Measurements from ENCODE around the gene DYNC1I1.

DYNC1I1 gene

DNA sequence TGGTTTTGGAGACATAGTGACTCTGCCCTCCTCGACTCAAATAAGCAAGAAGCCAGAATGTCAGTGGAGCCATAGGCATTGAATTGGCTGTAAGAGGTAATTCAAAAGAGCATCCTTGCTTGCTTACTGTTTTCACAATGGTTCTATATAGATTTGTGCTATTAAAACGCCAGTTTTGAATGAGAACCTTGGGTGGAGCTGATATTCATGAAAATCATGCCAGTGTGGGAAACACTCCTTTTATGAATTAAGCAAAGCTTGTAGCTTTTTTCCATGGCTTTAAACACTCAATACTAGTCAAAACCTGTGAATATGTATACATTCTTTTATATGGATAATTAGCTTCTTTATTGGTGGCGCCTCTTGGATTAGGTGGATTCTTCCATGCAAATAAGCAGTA, 297.0 kb downstream of the DYNC1I1 start:
- TF ChIP-seq FOXP2 (optimal IDR thresholded peaks at IDR 0.05; ENCODE audit: borderline replicate concordance, extremely low read depth, extremely low read length, insufficient read depth) = no peak

DNA sequence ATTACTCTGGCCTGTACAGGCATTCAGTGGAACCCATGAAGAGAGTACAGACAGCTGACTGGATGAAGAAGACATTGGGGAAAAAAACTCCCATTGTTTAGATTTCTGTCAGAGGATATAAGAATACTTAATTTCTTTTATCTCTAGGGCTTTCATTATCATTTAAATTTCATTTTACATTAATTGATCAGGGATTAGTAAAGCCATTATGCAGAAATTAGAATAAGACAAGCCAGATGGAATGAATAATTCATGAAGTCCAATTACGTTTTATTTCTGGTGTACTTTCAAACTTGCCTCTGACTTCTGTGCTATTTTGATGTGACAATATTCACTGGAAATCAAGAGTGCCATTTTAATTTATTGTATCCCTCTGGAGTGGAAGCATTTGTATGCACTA, 302.5 kb downstream of the DYNC1I1 start:
- TF ChIP-seq SIN3A (IDR thresholded peaks at IDR 0.05; ENCODE audit: borderline replicate concordance, insufficient read depth, low read length) = no peak
- TF ChIP-seq TAF1 (IDR thresholded peaks at IDR 0.05; ENCODE audit: borderline replicate concordance, insufficient read depth, low read length) = no peak
- TF ChIP-seq, protein P1, sequence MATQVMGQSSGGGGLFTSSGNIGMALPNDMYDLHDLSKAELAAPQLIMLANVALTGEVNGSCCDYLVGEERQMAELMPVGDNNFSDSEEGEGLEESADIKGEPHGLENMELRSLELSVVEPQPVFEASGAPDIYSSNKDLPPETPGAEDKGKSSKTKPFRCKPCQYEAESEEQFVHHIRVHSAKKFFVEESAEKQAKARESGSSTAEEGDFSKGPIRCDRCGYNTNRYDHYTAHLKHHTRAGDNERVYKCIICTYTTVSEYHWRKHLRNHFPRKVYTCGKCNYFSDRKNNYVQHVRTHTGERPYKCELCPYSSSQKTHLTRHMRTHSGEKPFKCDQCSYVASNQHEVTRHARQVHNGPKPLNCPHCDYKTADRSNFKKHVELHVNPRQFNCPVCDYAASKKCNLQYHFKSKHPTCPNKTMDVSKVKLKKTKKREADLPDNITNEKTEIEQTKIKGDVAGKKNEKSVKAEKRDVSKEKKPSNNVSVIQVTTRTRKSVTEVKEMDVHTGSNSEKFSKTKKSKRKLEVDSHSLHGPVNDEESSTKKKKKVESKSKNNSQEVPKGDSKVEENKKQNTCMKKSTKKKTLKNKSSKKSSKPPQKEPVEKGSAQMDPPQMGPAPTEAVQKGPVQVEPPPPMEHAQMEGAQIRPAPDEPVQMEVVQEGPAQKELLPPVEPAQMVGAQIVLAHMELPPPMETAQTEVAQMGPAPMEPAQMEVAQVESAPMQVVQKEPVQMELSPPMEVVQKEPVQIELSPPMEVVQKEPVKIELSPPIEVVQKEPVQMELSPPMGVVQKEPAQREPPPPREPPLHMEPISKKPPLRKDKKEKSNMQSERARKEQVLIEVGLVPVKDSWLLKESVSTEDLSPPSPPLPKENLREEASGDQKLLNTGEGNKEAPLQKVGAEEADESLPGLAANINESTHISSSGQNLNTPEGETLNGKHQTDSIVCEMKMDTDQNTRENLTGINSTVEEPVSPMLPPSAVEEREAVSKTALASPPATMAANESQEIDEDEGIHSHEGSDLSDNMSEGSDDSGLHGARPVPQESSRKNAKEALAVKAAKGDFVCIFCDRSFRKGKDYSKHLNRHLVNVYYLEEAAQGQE (IDR thresholded peaks at IDR 0.05; ENCODE audit: insufficient read depth in 1 of 2, low read depth in 2 of 2, low read length in 2 of 2) = no peak
- TF ChIP-seq FOXP2 (optimal IDR thresholded peaks at IDR 0.05; ENCODE audit: borderline replicate concordance, extremely low read depth, extremely low read length, insufficient read depth) = no peak
- TF ChIP-seq POLR2AphosphoS5 (IDR thresholded peaks at IDR 0.05; ENCODE audit: low read depth, low read length) = no peak

DNA sequence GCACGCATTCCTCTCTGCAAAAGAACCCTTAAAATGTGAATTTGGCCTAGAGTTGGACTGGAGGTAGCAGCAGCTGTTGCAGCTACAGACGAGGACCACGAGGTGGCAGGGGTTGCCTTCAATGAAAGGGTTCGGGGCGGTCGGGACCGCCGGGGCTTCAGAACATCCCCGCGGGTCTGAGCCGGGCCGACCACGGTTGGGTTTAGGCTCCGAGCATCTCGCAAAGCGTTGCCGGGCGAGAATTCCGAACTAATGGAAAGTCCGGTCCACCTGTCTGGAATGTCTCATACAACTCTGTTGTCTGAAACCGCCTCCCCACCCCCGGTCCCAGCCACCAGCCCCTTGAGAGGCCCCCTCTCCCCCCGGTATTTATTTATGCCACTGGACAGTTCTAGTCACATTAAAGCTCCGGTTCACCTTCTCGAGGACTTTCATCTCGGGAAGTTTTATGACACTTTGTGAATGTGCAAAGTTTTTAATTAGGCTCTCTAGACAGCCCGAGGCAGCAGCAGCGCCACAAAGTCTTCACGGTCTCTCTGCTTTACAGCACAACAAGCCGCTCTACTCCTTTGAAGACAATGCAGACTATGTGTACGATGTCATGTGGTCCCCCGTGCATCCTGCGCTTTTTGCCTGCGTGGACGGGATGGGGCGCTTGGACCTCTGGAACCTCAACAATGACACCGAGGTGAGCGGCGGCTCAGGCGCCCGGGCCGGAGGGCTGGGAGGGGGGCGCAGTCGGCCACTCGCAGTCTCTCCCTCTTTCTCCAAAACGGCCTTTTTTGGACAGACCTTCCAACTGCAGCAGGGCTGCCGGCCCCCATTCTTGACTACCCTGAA, 303.4 kb downstream of the DYNC1I1 start:
- TF ChIP-seq TAF1 (IDR thresholded peaks at IDR 0.05; ENCODE audit: borderline replicate concordance, insufficient read depth, low read length) = no peak
- TF ChIP-seq, protein P1 (IDR thresholded peaks at IDR 0.05; ENCODE audit: insufficient read depth in 1 of 2, low read depth in 2 of 2, low read length in 2 of 2) = no peak

DNA sequence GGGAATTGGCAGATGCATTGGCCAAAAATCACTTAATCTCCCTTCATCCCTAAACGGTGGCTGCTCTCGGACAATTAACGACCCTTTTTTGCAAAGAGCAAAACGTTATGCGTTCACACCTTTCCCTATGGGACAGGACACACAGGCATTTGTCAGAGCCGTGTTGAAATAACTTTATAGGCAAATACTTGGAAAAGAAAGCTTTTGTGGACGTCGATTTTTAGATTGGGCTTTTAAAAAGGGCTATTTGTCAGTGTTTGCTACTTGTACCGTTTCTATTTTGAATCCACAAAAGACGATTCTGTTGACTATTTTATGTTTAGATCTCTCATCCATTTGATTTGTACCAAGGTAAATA, 304.0 kb downstream of the DYNC1I1 start:
- TF ChIP-seq, protein P1 (IDR thresholded peaks at IDR 0.05; ENCODE audit: insufficient read depth in 1 of 2, low read depth in 2 of 2, low read length in 2 of 2) = no peak
- TF ChIP-seq FOXP2 (optimal IDR thresholded peaks at IDR 0.05; ENCODE audit: borderline replicate concordance, extremely low read depth, extremely low read length, insufficient read depth) (no peak), SIN3A (IDR thresholded peaks at IDR 0.05; ENCODE audit: borderline replicate concordance, insufficient read depth, low read length) (no peak), POLR2AphosphoS5 (IDR thresholded peaks at IDR 0.05; ENCODE audit: low read depth, low read length) (no peak)

DNA sequence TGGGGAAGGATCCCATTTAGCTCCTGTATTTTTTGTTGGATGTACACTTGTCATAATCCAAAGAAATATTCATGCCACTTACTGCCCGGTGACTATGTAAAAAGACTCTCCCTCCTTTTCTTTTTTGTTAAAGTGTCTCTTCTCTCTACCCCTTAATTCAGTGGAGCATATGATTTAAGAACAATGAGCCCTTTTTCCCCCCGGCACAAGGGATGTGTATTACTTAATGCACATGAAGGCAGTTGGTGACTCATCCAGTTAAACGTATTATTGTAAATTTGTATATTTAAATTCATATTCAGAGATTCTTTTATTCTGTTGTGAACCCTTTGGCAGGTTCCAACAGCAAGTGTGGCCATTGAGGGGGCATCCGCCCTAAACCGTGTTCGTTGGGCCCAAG, 307.7 kb downstream of the DYNC1I1 start:
- TF ChIP-seq SIN3A (IDR thresholded peaks at IDR 0.05; ENCODE audit: borderline replicate concordance, insufficient read depth, low read length) (no peak), POLR2AphosphoS5 (IDR thresholded peaks at IDR 0.05; ENCODE audit: low read depth, low read length) (no peak), FOXP2 (optimal IDR thresholded peaks at IDR 0.05; ENCODE audit: borderline replicate concordance, extremely low read depth, extremely low read length, insufficient read depth) (no peak), TAF1 (IDR thresholded peaks at IDR 0.05; ENCODE audit: borderline replicate concordance, insufficient read depth, low read length) (no peak)
- TF ChIP-seq, protein P1 (IDR thresholded peaks at IDR 0.05; ENCODE audit: insufficient read depth in 1 of 2, low read depth in 2 of 2, low read length in 2 of 2) = no peak
